Fibroblast of lung (primary cell): ENCODE data around the gene FUNDC2. TPM values are rescaled to one million over a fixed set of nuclear protein-coding genes. Genes with fewer than 3 reads are reported as not detected.
A peak's percentile ranks its signal among the peaks of the same experiment; 100 is the strongest.

Experiments used
- DNase-seq, 2 donors: peaks; one replicate each; pipeline versions ENCODE4 v3.0.0 to v3.0.0-alpha.2; 2010; ENCODE audit warnings: low read depth in 2 of 2
- H2AFZ ChIP-seq: 2 replicates; pipeline ENCODE4 v1.5.1; 2012; ENCODE audit warnings: low read length, control low read depth, inconsistent platforms
- H3K27ac ChIP-seq: 2 replicates; pipeline ENCODE4 v1.5.1; 2011; ENCODE audit warnings: low read length, control low read depth; ENCODE audit not compliant: insufficient read depth
- H3K27me3 ChIP-seq: 2 replicates; pipeline ENCODE4 v1.5.1; 2011; ENCODE audit warnings: mild to moderate bottlenecking, low read length; ENCODE audit not compliant: control insufficient read depth, insufficient read depth
- H3K36me3 ChIP-seq: 2 replicates; pipeline ENCODE4 v1.5.1; 2011; ENCODE audit warnings: low read length; ENCODE audit not compliant: control insufficient read depth, insufficient read depth
- H3K4me1 ChIP-seq: 2 replicates; pipeline ENCODE4 v1.5.1; 2011; ENCODE audit warnings: low read length; ENCODE audit not compliant: control insufficient read depth, insufficient read depth; ENCODE audit errors: extremely low read depth
- H3K4me2 ChIP-seq: 2 replicates; pipeline ENCODE4 v1.5.1; 2011; ENCODE audit warnings: low read length, control low read depth; ENCODE audit not compliant: insufficient read depth; ENCODE audit errors: extremely low read depth
- H3K4me3 ChIP-seq, 4 experiments: fragments of 200-600 bp in 1 of 4; sonication (generic) in 1 of 4; replicated peaks in 1 of 4; 2 replicates each; pipeline ENCODE4 v1.5.1; 2011 to 2016; ENCODE audit warnings: low read length in 4 of 4, low read depth in 3 of 4, mild to moderate bottlenecking in 3 of 4, control low read depth in 2 of 4, inconsistent platforms in 1 of 4, mixed read lengths in 1 of 4; ENCODE audit not compliant: insufficient read depth in 1 of 4; ENCODE audit errors: control extremely low read depth in 1 of 4
- H3K79me2 ChIP-seq: 2 replicates; pipeline ENCODE4 v1.5.1; 2012; ENCODE audit warnings: mild to moderate bottlenecking, low read length, inconsistent platforms; ENCODE audit not compliant: control insufficient read depth, insufficient read depth
- H3K9ac ChIP-seq: 2 replicates; pipeline ENCODE4 v1.5.1; 2011; ENCODE audit warnings: mild to moderate bottlenecking, low read length, control low read depth; ENCODE audit not compliant: insufficient read depth
- H3K9me3 ChIP-seq: 2 replicates; pipeline ENCODE4 v1.5.1; 2012; ENCODE audit warnings: low read depth, low read length; ENCODE audit not compliant: control insufficient read depth, insufficient read depth
- H4K20me1 ChIP-seq: 2 replicates; pipeline ENCODE4 v1.5.1; 2011; ENCODE audit warnings: low read length; ENCODE audit not compliant: control insufficient read depth, insufficient read depth; ENCODE audit errors: extremely low read depth
- CTCF ChIP-seq, 2 donors: IDR thresholded peaks in 1 of 2; conservative IDR thresholded peaks in 1 of 2; 1 replicate in 1 of 2; 2 replicates in 1 of 2; pipeline ENCODE4 v1.5.1; 2011 to 2012; ENCODE audit warnings: low read length in 2 of 2, control low read depth in 1 of 2, inconsistent platforms in 1 of 2, low read depth in 1 of 2, mild to moderate bottlenecking in 1 of 2
- EZH2 ChIP-seq: IDR thresholded peaks from 2 replicates; pipeline ENCODE4 v1.5.1; 2012; ENCODE audit warnings: low read length, control low read depth, mild to moderate bottlenecking; ENCODE audit errors: missing control alignments
- polyA plus RNA-seq, 2 donors: library from polyadenylated mRNA; depleted of rRNA in 1 of 2; stranded (reverse) in 1 of 2; unstranded in 1 of 2; fragments of >200 nt; gene quantifications; 2 replicates each; pipeline ENCODE4 v1.2.1, GENCODE V29; 2011 to 2012; ENCODE audit warnings: missing spikeins in 1 of 2
- total RNA-seq: library from RNA; depleted of rRNA; stranded (reverse); fragments of >200 nt; gene quantifications from 2 replicates; pipeline ENCODE4 v1.2.1, GENCODE V29; 2014

The FUNDC2 gene
- total and polyA plus RNA-seq, 2 donors (not counting 1 experiment from before 2014, with no cell fraction given), result 18.3 to 97.1 TPM

GRCh38 chrX:154981116-154981411 is 45.6 kb upstream of the FUNDC2 start:
- Histone ChIP-seq H3K4me2 (peak overlapping the region; percentile 59), H3K9ac (no peak overlapping the region)

GRCh38 chrX:154986826-154987575 is 39.6 kb upstream of the FUNDC2 start:
- Histone ChIP-seq H3K9ac (no peak overlapping the region), H3K9me3 (no peaks in the 10 kb centered on the region), H3K4me2 (no peak overlapping the region), H2AFZ (no peak overlapping the region), H3K4me3 (no peak overlapping the region), H3K4me1 (no peaks in the 10 kb centered on the region), H3K79me2 (no peaks in the 10 kb centered on the region), H3K27ac (no peak overlapping the region), H3K36me3 (no peaks in the 10 kb centered on the region), H3K27me3 (no peaks in the 10 kb centered on the region), H4K20me1 (no peaks in the 10 kb centered on the region)
- peak in 1 of 2 donors; percentile 1 for DNase-seq
- no peak for TF ChIP-seq EZH2

More at GRCh38 chrX:154981116-154981411, 45.6 kb upstream of the FUNDC2 start:
- Histone ChIP-seq H3K36me3 (no peaks in the 10 kb centered on the region), H3K27me3 (no peaks in the 10 kb centered on the region), H3K9me3 (no peaks in the 10 kb centered on the region), H3K27ac (no peak overlapping the region), H3K4me3 (no peak overlapping the region), H2AFZ (peak overlapping the region; percentile 80), H3K79me2 (no peaks in the 10 kb centered on the region), H3K4me1 (no peaks in the 10 kb centered on the region), H4K20me1 (no peaks in the 10 kb centered on the region)
- no peak for TF ChIP-seq EZH2
- TF ChIP-seq CTCF (conservative IDR thresholded peaks at IDR 0.05 in 1 of 2, IDR thresholded peaks at IDR 0.05 in 1 of 2; ENCODE audit: low read depth in 1 of 2, low read length in 2 of 2), result no peak
- DNase-seq, result no peak

GRCh38 chrX:154987940-154988339 is 38.7 kb upstream of the FUNDC2 start:
- TF ChIP-seq EZH2 (no peak), CTCF (conservative IDR thresholded peaks at IDR 0.05 in 1 of 2, IDR thresholded peaks at IDR 0.05 in 1 of 2; ENCODE audit: low read depth in 1 of 2, low read length in 2 of 2) (no peak)
- Histone ChIP-seq H3K4me2 (no peak overlapping the region), H3K27ac (no peak overlapping the region), H4K20me1 (no peaks in the 10 kb centered on the region), H3K4me3 (no peak overlapping the region), H3K79me2 (no peaks in the 10 kb centered on the region), H2AFZ (no peak overlapping the region), H3K9ac (no peak overlapping the region), H3K27me3 (no peaks in the 10 kb centered on the region), H3K9me3 (no peaks in the 10 kb centered on the region), H3K36me3 (no peaks in the 10 kb centered on the region), H3K4me1 (no peaks in the 10 kb centered on the region)
- no peak for DNase-seq
